Retinal pigment epithelial cell (primary cell): Measurements from ENCODE around the gene ZNF423.

ENCODE experiments used
- DNase-seq: peaks from one replicate; pipeline ENCODE4 v3.0.0-alpha.2; 2010; ENCODE audit warnings: low read depth
- H3K4me3 ChIP-seq: 2 replicates; pipeline ENCODE4 v1.5.1; 2011; ENCODE audit warnings: mild to moderate bottlenecking, low read length, control low read depth, moderate library complexity
- CTCF ChIP-seq: conservative IDR thresholded peaks from 2 replicates; pipeline ENCODE4 v1.5.1; 2011; ENCODE audit warnings: low read depth, low read length, control low read depth, inconsistent platforms

ZNF423 gene

GRCh38 chr16:49786926-49787557, 68.9 kb downstream of the ZNF423 start:
- no peak for TF ChIP-seq CTCF
- DNase-seq: no peak
- H3K4me3 ChIP-seq: no peak overlapping the region

GRCh38 chr16:49785970-49786369, 69.9 kb downstream of the ZNF423 start:
- H3K4me3 ChIP-seq: no peak overlapping the region
- TF ChIP-seq CTCF: no peak
- DNase-seq: no peak

GRCh38 chr16:49782405-49782804, 73.5 kb downstream of the ZNF423 start:
- no peak for DNase-seq
- TF ChIP-seq CTCF: no peak
- no peak overlapping the region for H3K4me3 ChIP-seq

GRCh38 chr16:49781401-49781800, 74.5 kb downstream of the ZNF423 start:
- TF ChIP-seq CTCF: no peak
- no peak overlapping the region for H3K4me3 ChIP-seq
- no peak for DNase-seq

GRCh38 chr16:49780433-49780832, 75.5 kb downstream of the ZNF423 start:
- no peak for TF ChIP-seq CTCF
- H3K4me3 ChIP-seq: no peak overlapping the region
- no peak for DNase-seq

- TF ChIP-seq CTCF: no peak
- no peak for DNase-seq
- H3K4me3 ChIP-seq: no peak overlapping the region
Observed at GRCh38 chr16:49779979-49780378, 75.9 kb downstream of the ZNF423 start.

- DNase-seq: no peak
- no peak overlapping the region for H3K4me3 ChIP-seq
- TF ChIP-seq CTCF: no peak
Observed at GRCh38 chr16:49778202-49778930, 77.5 kb downstream of the ZNF423 start.
